NCI-H2029 (cell line): ENCODE measurements around the gene SOX6.
"Not testable (repeated sequence)": the region's sequence is repeated elsewhere in the genome, so short reads cannot be mapped to it uniquely, and the experiment has no call there.

Experiments
- DNase-seq: peaks from one replicate; lab custom pipeline; 2025; lab: John Stamatoyannopoulos, UW

Gene SOX6

DNA sequence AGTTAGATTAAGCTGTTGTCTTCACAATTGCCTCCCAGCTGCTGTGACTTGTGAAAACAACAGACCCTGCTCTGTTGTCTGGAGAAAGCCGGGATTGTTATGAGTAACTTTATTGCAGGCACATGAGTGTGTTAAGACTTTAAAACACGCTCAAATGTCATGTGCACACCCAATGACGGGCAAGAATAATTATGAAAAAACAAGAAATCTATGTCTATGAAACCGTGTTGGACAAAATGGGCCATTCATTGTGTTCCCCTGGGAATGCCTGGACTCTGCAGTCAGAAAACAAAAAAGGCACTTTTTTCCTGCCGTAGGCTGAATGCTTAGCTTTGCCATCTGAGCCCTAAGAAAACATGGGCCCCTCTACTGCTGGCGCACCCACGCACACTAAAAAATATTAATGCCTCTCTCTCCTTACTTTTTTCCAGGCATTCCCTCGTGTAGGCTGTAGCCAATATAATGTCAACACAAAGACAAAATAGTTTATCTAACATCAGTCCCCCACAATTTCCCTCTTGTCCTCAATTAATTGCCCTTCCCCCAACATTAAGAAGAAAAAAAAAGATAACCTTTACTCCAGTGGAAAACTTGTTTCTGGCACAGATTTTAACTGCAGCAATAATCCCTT is 207.9 kb downstream of the SOX6 start:
- DNase-seq, result no peak

GRCh38 chr11:16146980-16147379 is 209.4 kb downstream of the SOX6 start:
- not testable (repeated sequence) for DNase-seq

- DNase-seq, result not testable (repeated sequence)
Measured at GRCh38 chr11:16141614-16142013, 214.7 kb downstream of the SOX6 start.

- DNase-seq, result not testable (repeated sequence)
Measured at GRCh38 chr11:16141162-16141561, 215.2 kb downstream of the SOX6 start.

- no peak for DNase-seq
Measured at GRCh38 chr11:16136792-16137390, 219.5 kb downstream of the SOX6 start.

- DNase-seq, result no peak
Measured at GRCh38 chr11:16133867-16134266, 222.5 kb downstream of the SOX6 start.

- no peak for DNase-seq
Measured at GRCh38 chr11:16127732-16128131, 228.6 kb downstream of the SOX6 start.

GRCh38 chr11:16126362-16126761 is 230.0 kb downstream of the SOX6 start:
- peak; percentile 43 for DNase-seq

GRCh38 chr11:16125796-16126195 is 230.6 kb downstream of the SOX6 start:
- DNase-seq, result no peak

GRCh38 chr11:16124390-16124789 is 232.0 kb downstream of the SOX6 start:
- no peak for DNase-seq

- no peak for DNase-seq
Measured at GRCh38 chr11:16121853-16122252, 234.5 kb downstream of the SOX6 start.

- no peak for DNase-seq
Measured at GRCh38 chr11:16120008-16120407, 236.3 kb downstream of the SOX6 start.

DNA sequence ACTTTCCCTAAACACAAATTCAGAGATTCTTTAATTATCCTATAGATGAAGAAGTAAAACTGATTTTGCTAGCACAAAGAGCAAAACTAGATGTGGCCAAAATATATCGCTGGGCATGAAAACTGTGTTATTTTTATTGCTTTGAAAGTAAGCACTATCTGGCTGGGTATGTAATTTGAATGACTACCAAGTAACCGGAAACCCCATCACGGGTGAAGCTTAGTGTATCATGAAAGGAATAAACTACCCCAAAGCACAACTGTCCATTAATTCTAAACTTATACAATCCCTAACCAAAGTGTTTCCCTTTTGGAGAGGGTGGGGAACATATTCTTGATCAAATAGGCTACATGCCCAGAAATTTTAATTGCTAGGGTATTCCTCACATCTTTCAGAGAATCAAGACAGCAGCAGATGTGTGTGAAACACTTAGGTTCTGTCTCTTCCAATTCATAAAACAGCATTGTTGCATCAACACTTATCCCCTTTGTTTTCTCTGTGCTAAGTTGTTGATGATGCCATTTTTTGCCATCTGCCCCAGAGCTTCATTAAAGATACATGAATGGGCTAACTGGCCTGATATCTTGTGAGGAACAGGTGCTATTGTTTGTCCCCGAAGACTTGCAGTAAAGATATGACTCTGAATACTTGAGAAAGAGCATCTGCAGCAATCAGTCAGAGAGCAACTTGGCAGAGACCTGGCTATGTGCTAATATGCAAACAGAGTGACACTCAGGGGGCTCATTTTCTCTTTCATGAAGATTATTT is 238.2 kb downstream of the SOX6 start:
- DNase-seq, result no peak

GRCh38 chr11:16114978-16115871 is 241.1 kb downstream of the SOX6 start:
- no peak for DNase-seq

DNA sequence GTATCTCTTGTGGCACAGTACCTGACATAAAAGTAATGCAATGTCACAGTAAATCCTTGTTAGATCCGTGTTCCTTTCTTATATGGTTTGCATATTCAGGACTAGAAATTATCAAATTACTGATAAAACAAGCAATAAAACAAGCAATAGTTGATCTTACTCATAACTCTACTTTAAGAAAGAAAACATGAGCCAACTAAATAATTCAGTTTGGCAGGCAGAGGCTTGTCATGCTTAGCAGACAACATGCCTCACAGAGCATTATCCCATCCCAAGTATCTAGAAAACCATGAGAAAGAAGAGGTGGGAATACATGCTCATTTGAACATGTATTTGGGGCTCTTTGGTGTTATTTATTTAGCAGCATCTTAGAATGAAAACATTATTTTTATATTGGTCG is 241.9 kb downstream of the SOX6 start:
- DNase-seq, result no peak

DNA sequence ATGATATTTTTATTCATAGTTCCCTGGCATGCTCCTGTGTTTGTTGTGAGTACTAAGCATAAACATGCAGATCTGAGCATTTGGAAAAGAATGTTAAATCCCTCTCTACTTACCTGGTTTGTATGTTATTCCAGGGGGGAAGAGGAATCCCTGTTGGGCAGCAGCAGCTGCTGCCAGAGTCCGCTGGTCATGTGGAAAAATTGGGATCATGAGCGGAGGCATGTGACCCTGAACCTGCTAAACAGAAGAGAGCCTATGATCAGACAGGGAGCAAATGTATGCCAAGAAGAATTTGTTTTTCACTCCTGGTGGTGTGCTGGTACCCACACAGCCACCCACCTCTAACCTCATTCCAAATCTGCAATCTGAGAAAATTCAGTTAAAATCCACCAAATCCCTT is 244.7 kb downstream of the SOX6 start:
- DNase-seq, result no peak

DNA sequence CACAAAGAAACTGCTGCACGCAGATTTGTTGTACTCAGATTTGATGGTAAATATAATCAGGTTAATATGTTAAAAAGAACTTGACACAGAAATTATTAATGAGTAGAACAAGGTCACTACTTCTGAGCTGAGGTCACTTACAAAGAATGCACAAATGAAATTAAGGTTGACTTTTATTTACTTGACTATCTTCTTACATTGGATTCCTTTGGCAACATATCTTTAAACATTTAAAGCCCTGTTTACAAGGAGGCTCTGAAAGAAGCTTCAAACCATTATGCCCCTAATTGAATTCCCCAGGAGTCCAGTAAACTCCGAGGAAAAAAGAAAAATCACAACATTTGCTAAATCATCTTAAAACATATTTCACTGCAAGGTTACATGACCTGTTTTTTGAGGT is 245.5 kb downstream of the SOX6 start:
- no peak for DNase-seq

DNA sequence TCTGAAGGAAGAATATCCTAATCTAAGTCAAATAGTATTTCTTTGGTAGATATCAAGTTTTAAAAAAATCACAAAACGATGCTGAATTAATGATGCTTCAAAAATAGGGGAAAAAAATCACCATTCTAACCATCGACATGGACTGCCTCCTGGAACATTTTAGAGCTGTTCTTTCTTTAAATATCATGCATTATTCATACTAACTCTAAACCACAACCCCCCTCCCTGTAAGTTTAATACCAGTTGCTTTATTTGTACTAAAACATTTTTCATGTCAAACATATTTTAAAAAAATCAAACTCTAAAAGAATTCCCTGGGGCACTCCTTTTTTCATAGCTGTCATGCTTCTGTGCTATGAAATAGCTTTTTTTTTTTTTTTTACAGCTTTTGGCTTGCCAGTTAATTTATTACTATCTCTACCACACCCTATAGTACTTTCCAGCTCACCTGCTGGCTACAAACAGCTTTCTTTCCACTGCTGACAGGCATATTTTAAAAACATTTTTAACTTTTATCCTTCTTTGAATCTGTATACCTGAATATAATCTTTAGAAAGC is 256.9 kb downstream of the SOX6 start:
- no peak for DNase-seq

DNA sequence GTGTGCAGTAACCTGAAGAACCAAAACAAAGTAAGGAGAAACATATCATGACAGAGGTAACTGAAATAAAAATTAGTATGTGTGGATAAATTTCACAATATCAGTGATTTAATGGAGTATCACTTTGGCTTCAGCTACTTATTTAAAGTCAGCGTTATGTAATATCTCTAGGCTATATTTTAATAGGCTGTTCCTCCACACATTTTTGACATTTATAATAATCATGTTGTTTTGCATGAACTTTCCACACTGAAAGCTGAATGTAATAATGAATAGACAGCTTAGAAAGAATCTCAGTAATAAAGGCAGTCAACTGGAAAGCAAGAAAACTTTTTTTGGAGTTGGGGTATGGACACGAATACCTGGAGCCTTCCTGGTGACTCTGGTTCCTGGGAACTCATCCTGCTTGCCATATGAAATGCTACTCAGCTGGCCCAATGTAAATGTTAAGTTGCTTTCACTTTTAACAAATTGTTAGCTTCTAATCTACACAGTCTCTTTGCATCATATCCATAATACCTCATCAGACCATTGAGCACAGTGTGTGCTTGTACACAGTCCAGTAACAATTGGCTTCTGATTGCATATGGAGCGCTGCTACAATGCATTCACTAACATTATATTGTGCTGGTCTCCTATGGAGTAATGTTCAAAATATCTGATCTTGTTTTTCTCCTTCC is 257.7 kb downstream of the SOX6 start:
- DNase-seq, result no peak

- DNase-seq, result peak; percentile 71
Measured at GRCh38 chr11:16097543-16097942, 258.8 kb downstream of the SOX6 start.

GRCh38 chr11:16096336-16096735 is 260.0 kb downstream of the SOX6 start:
- DNase-seq, result no peak
